B cell (primary cell): ENCODE measurements around the gene WWTR1. TPM values are rescaled to one million over a fixed set of nuclear protein-coding genes. Genes with fewer than 3 reads are reported as not detected.

Experiments used
- ATAC-seq: fragments of 200-7000 bp; cut with Tn5 transposase; one replicate; pipeline ENCODE4 v1.10.0; 2021; ENCODE audit warnings: low read depth, mild to moderate bottlenecking, moderate number of reproducible peaks, moderate library complexity
- CTCF ChIA-PET: fragments of 350-600 bp; sonication (Branson Sonifier 250); formaldehyde crosslinking; loops from one replicate; lab custom pipeline; 2021; ENCODE audit warnings: antibody characterized with exemption, inconsistent platforms; lab: Charles Lee
- POLR2A ChIA-PET: fragments of 350-600 bp; sonication (Branson Sonifier 250); formaldehyde crosslinking; loops from one replicate; lab custom pipeline; 2021; ENCODE audit warnings: antibody characterized with exemption; lab: Charles Lee
- DNase-seq: peaks from one replicate; pipeline ENCODE4 v3.0.0; 2013
- H2AFZ ChIP-seq: 2 replicates; pipeline ENCODE4 v1.6.1; 2012; ENCODE audit warnings: mild to moderate bottlenecking, low read depth, low read length; ENCODE audit not compliant: insufficient read depth, poor library complexity, severe bottlenecking
- H3K27ac ChIP-seq, 2 donors: 1 replicate in 1 of 2; 2 replicates in 1 of 2; pipeline ENCODE4 v1.5.1; 2012 to 2013; ENCODE audit warnings: low read length in 2 of 2, mild to moderate bottlenecking in 2 of 2, moderate library complexity in 1 of 2
- H3K27me3 ChIP-seq, 4 experiments: fragments of 200-600 bp in 1 of 4; sonication (generic) in 1 of 4; replicated peaks in 1 of 4; 1 replicate in 2 of 4; 2 replicates in 2 of 4; pipeline versions ENCODE4 v1.6.1 to v1.7.0; 2013 to 2016; ENCODE audit warnings: low read length in 3 of 4, mild to moderate bottlenecking in 2 of 4, mixed read lengths in 1 of 4, moderate library complexity in 1 of 4; ENCODE audit not compliant: insufficient read depth in 4 of 4, control insufficient read depth in 3 of 4; ENCODE audit errors: control extremely low read depth in 1 of 4
- H3K36me3 ChIP-seq, 2 experiments: replicated peaks in 1 of 2; 1 replicate in 1 of 2; 2 replicates in 1 of 2; pipeline versions ENCODE4 v1.6.1 to v1.7.1; 2013; ENCODE audit warnings: low read length in 1 of 2; ENCODE audit not compliant: insufficient read depth in 2 of 2, control insufficient read depth in 1 of 2; ENCODE audit errors: control extremely low read depth in 1 of 2, extremely low read depth in 1 of 2
- H3K4me1 ChIP-seq, 2 donors: fragments of 200-600 bp in 1 of 2; sonication (generic) in 1 of 2; 1 replicate in 1 of 2; 2 replicates in 1 of 2; pipeline versions ENCODE4 v1.5.1 to v1.6.1; 2013 to 2017; ENCODE audit warnings: low read length in 2 of 2; ENCODE audit not compliant: control insufficient read depth in 2 of 2, insufficient read depth in 2 of 2
- H3K4me2 ChIP-seq: replicated peaks from 2 replicates; pipeline ENCODE3; 2012; ENCODE audit warnings: mild to moderate bottlenecking, low read depth, low read length; ENCODE audit not compliant: poor library complexity, severe bottlenecking
- H3K4me3 ChIP-seq, 5 experiments: fragments of 200-600 bp in 1 of 5; sonication (generic) in 1 of 5; 1 replicate in 3 of 5; 2 replicates in 2 of 5; pipeline versions ENCODE4 v1.5.1 to v1.7.0; 2011 to 2016; ENCODE audit warnings: low read length in 4 of 5, mild to moderate bottlenecking in 4 of 5, low read depth in 2 of 5, control low read depth in 1 of 5, moderate library complexity in 1 of 5; ENCODE audit not compliant: insufficient read depth in 1 of 5; ENCODE audit errors: control extremely low read depth in 1 of 5, extremely low read depth in 1 of 5
- H3K79me2 ChIP-seq: fragments of 200-600 bp; sonication (generic); one replicate; pipeline ENCODE4 v1.6.0; 2016; ENCODE audit warnings: low read length; ENCODE audit not compliant: control insufficient read depth, insufficient read depth
- H3K9ac ChIP-seq: fragments of 200-600 bp; sonication (generic); 2 replicates; pipeline ENCODE4 v1.6.1; 2017; ENCODE audit warnings: mild to moderate bottlenecking, low read length, moderate library complexity
- H3K9me3 ChIP-seq, 3 donors: one replicate each; pipeline versions ENCODE4 v1.6.1 to v1.7.1; 2013; ENCODE audit warnings: low read length in 2 of 3; ENCODE audit not compliant: control insufficient read depth in 2 of 3, insufficient read depth in 1 of 3; ENCODE audit errors: control extremely low read depth in 1 of 3
- H4K20me1 ChIP-seq: 2 replicates; pipeline ENCODE4 v1.6.0; 2012; ENCODE audit warnings: mild to moderate bottlenecking, low read length; ENCODE audit not compliant: insufficient read depth, control insufficient read depth, poor library complexity, severe bottlenecking
- H3K27ac Mint-ChIP-seq: one replicate; pipeline ENCODE4 v1.8.0; 2021; ENCODE audit warnings: mixed read lengths
- H3K27me3 Mint-ChIP-seq: one replicate; pipeline ENCODE4 v1.8.0; 2021; ENCODE audit warnings: mixed read lengths
- H3K4me1 Mint-ChIP-seq: one replicate; pipeline ENCODE4 v1.8.0; 2021; ENCODE audit warnings: mixed read lengths
- H3K4me3 Mint-ChIP-seq: one replicate; pipeline ENCODE4 v1.8.0; 2021; ENCODE audit warnings: mixed read lengths
- H3K9me3 Mint-ChIP-seq: one replicate; pipeline ENCODE4 v1.8.0; 2022; ENCODE audit warnings: mixed read lengths; ENCODE audit not compliant: insufficient read depth
- EZH2 ChIP-seq: IDR thresholded peaks from 2 replicates; pipeline ENCODE4 v1.6.1; 2012; ENCODE audit warnings: borderline replicate concordance, low read depth, mild to moderate bottlenecking, moderate library complexity, low read length; ENCODE audit not compliant: insufficient read depth, poor library complexity, severe bottlenecking
- WGBS: methylation state at CpG from one replicate; pipeline ENCODE4 v1.1.5; 2013; ENCODE audit warnings: missing lambda C conversion rate; ENCODE audit not compliant: insufficient coverage; 5-methylcytosine and 5-hydroxymethylcytosine counted together
- intact Hi-C: fragments of 100-400 bp; cut with micrococcal nuclease; formaldehyde crosslinking; loops from one replicate; pipeline ENCODE4 v1.10.0; 2022
- polyA plus RNA-seq: library from polyadenylated mRNA; depleted of rRNA; stranded (reverse); fragments of >200 nt; gene quantifications from 2 replicates; pipeline ENCODE4 v1.2.3, GENCODE V29; 2012
- total RNA-seq, 2 donors: library from RNA; stranded (reverse); fragments of 120-200 nt in 1 of 2; gene quantifications; 1 replicate in 1 of 2; 2 replicates in 1 of 2; pipeline versions ENCODE4 v1.2.3 to v1.2.4, GENCODE V29; 2013 to 2022
- TF ChIP-seq, protein P1 (sequence below): fragments of 200-600 bp; IDR thresholded peaks from one replicate; pipeline ENCODE4 v1.8.0; 2022; ENCODE audit warnings: antibody characterized with exemption, mild to moderate bottlenecking

The WWTR1 gene
- total and polyA plus RNA-seq, 2 donors (not counting 1 experiment from before 2014, with no cell fraction given), result 0.79 to 2.3 TPM

DNA sequence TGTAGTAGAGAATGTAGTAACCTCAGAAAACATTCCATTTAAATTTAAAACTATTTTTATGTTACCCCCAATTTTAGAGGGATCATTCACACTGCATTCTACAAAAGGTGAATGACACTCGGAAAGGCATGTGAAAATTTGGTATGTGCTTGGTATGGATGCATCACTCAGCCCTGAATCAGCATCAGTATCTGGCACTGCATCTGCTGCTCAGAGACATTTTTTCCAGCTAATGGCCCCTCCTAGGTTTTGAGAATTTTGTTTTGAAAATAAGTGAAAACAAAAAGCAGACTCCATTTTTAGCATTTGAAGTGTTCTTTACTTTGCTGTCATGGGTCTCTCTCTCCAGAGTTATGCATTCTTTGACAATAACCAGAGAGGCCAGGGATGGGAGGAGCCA, 15.6 kb upstream of the WWTR1 start:
- POLR2A ChIA-PET, result no interaction called here
- no peaks in the 10 kb centered on the region for H3K9me3 ChIP-seq
- no CpG with 5 or more reads among the region's 1 CpG for WGBS
- ATAC-seq (no peak), DNase-seq (no peak)
- no peaks in the 10 kb centered on the region for H3K9me3 Mint-ChIP-seq
- H3K36me3 ChIP-seq, result no peaks in the 10 kb centered on the region
- H3K4me1 Mint-ChIP-seq, result peaks cover 2% of the 10 kb centered on the region
- H2AFZ ChIP-seq, result no peak overlapping the region
- H3K27ac Mint-ChIP-seq, result no peak overlapping the region
- H4K20me1 ChIP-seq, result no peaks in the 10 kb centered on the region
- peaks cover 19% of the 10 kb centered on the region for H3K27me3 Mint-ChIP-seq
- intact Hi-C loops, result no loop called here
- TF ChIP-seq, protein P1, sequence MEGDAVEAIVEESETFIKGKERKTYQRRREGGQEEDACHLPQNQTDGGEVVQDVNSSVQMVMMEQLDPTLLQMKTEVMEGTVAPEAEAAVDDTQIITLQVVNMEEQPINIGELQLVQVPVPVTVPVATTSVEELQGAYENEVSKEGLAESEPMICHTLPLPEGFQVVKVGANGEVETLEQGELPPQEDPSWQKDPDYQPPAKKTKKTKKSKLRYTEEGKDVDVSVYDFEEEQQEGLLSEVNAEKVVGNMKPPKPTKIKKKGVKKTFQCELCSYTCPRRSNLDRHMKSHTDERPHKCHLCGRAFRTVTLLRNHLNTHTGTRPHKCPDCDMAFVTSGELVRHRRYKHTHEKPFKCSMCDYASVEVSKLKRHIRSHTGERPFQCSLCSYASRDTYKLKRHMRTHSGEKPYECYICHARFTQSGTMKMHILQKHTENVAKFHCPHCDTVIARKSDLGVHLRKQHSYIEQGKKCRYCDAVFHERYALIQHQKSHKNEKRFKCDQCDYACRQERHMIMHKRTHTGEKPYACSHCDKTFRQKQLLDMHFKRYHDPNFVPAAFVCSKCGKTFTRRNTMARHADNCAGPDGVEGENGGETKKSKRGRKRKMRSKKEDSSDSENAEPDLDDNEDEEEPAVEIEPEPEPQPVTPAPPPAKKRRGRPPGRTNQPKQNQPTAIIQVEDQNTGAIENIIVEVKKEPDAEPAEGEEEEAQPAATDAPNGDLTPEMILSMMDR, result no peak
- no peak for TF ChIP-seq EZH2
- H3K4me3 Mint-ChIP-seq, result no peak overlapping the region
- H3K27me3 ChIP-seq, result no peaks in the 10 kb centered on the region
- H3K9ac ChIP-seq, result no peak overlapping the region
- no peak overlapping the region for H3K4me2 ChIP-seq
- H3K4me1 ChIP-seq, result no peaks in the 10 kb centered on the region
- CTCF ChIA-PET, result no interaction called here
- H3K27ac ChIP-seq, result no peak overlapping the region
- no peak overlapping the region for H3K4me3 ChIP-seq
- no peaks in the 10 kb centered on the region for H3K79me2 ChIP-seq

DNA sequence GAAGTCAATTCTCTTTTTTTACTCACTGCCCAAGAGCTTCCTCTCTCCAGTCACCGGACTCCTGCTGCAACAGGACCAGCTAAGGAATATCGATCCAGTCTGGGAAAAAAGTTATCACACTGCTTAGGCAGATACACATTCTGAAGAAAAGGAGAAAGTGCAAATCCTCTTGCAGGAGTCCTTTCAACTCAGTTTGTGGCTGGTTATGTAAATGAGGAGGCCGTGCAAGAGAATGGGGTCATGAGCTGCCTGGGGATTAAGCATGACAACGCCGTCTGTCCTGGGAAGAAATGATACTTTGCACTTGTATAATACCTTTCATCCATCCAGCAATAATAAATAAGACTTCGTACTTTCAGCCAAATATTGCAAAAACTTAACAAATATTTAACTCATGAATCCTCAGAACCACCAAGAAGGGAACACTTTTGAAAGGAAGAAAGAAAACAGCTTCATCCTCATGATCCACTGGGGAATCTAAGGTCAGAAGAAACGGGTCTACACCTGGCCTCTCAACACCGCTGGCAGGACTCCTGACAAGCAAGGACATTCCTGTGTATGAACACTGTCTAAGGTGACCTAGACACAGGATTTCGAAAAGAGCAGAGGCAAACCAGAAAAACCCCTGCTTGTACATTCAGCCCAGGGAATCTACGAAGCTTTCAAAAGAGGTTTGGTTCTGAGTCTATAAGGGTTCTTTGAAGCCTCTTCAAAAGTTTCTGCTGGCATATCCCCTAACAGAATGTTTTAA, 13.1 kb upstream of the WWTR1 start:
- Histone ChIP-seq H3K27me3 (peaks cover 0 to 2% (median 0%) of the 10 kb centered on the region in 4 experiments), H3K79me2 (no peaks in the 10 kb centered on the region), H3K4me3 (no peak overlapping the region), H3K9ac (no peak overlapping the region), H2AFZ (no peak overlapping the region), H3K36me3 (no peaks in the 10 kb centered on the region), H3K4me2 (no peak overlapping the region), H3K27ac (no peak overlapping the region), H4K20me1 (no peaks in the 10 kb centered on the region), H3K4me1 (no peaks in the 10 kb centered on the region), H3K9me3 (no peaks in the 10 kb centered on the region)
- DNase-seq, result no peak
- 78% methylated on average over 4 of the region's 10 CpGs for WGBS
- H3K4me1 Mint-ChIP-seq, result peaks cover 2% of the 10 kb centered on the region
- peaks cover 22% of the 10 kb centered on the region for H3K27me3 Mint-ChIP-seq
- TF ChIP-seq, protein P1, result no peak
- TF ChIP-seq EZH2, result no peak
- ATAC-seq, result no peak
- intact Hi-C loops, result no loop called here
- POLR2A ChIA-PET, result no interaction called here
- no peak overlapping the region for H3K27ac Mint-ChIP-seq
- no peak overlapping the region for H3K4me3 Mint-ChIP-seq
- H3K9me3 Mint-ChIP-seq, result no peaks in the 10 kb centered on the region
- CTCF ChIA-PET, result no interaction called here
